Measurements from ENCODE around the gene CES2.
"Not testable (repeated sequence)": the region's sequence is repeated elsewhere in the genome, so short reads cannot be mapped to it uniquely, and the experiment has no call there.

CES2 gene

DNA sequence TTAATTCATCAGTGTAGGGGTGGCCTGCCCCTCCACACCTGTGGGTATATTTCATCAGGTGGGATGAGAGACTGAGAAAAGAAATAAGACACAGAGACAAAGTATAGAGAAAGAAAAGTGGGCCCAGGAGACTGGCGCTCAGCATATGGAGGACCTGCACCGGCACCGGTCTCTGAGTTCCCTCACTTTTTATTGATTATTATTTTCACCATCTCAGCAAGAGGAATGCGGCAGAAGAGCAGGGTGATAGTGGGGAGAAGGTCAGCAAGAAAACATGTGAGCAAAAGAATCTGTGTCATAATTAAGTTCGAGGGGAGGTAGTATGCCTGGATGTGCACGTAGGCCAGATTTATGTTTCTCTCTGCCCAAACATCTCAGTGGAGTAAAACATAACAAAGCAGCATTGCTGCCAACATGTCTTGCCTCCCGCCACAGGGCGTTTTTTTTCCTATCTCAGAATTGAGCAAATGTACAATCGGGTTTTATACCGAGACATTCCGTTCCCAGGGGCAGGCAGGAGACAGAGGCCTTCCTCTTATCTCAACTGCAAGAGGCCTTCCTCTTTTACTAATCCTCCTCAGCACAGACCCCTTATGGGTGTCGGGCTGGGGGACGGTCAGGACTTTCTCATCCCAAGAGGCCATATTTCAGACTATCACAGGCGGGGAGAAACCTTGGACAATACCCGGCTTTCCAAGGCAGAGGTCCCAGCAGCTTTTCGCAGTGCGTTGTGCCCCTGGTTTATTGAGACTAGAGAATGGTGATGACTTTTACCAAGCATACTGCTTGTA lies 20.2 kb downstream of the CES2 start:
- H3K79me2 ChIP-seq (ENCODE audit: control insufficient read depth, insufficient read depth, low read length, unreplicated experiment); H2AFZ ChIP-seq (ENCODE audit: low read length, unreplicated experiment); H3K27me3 ChIP-seq (ENCODE audit: insufficient read depth, low read length); H3K4me3 ChIP-seq (ENCODE audit: low read depth, low read length); H3K27ac ChIP-seq (ENCODE audit: low read depth, low read length); H3K4me1 ChIP-seq (ENCODE audit: control insufficient read depth, insufficient read depth, low read length, unreplicated experiment); H3K36me3 ChIP-seq (ENCODE audit: insufficient read depth, low read length): not testable (repeated sequence)

DNA sequence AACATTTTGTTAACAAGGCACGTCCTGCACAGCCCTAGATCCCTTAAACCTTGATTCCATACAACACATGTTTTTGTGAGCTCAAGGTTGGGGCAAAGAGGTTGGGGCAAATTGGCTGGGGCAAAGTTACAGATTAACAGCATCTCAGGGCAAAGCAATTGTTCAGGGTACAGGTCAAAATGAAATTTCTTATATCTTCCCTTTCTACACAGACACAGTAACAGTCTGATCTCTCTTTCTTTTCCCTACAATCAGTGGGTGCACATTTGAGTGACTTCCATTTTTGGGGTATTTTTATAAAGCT lies 20.8 kb downstream of the CES2 start:
- not testable (repeated sequence) for H3K4me3 ChIP-seq (ENCODE audit: low read depth, low read length); H3K27ac ChIP-seq (ENCODE audit: low read depth, low read length); H2AFZ ChIP-seq (ENCODE audit: low read length, unreplicated experiment); H3K4me1 ChIP-seq (ENCODE audit: control insufficient read depth, insufficient read depth, low read length, unreplicated experiment); H3K36me3 ChIP-seq (ENCODE audit: insufficient read depth, low read length); H3K27me3 ChIP-seq (ENCODE audit: insufficient read depth, low read length); H3K79me2 ChIP-seq (ENCODE audit: control insufficient read depth, insufficient read depth, low read length, unreplicated experiment)

DNA sequence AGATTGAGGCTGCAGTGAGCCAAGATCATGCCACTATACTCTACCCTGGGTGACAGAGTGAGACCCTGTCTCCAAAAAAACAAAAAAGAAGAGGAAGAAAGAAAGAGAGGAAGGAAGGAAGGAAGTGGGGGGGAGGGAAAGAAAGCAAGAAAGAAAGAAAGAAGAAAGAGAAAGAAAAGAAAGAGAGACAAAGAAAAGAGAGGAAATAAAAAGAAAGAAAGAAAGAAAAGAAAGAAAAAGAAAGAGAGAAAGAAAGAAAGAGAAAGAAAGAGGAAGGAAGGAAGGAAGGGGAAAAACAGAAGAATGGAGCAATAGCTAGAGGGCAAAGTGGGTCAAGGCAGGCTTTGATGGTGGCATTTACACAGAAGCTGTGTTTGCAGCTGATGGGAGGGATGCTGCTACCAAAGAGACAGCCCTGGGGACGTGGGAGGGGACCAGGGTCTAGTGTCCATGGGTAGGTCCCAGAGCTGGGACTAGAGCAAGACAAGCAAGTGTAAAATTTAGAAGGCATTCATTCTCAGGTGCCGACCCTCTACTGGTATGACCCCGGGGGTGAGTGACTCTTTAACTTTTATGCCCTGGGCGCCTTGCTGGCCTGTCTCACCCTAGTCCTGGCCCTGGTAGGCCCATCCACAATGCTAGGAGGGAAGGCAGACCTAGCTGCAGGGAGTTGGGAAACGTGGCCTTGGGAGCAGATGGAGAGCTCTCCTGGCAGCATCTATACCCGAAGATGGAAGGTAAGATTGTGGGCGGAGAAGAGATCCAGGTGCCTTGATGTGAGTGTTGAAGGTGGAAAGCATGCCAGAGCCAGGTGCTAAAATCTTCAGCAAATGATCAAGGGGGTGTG lies 23.8 kb downstream of the CES2 start:
- Histone ChIP-seq H3K27ac (ENCODE audit: low read depth, low read length) (no peak overlapping the region), H3K4me3 (ENCODE audit: low read depth, low read length) (no peak overlapping the region), H3K27me3 (ENCODE audit: insufficient read depth, low read length) (peaks cover 3% of the 10 kb centered on the region; the same call in 1 of the 2 replicates), H2AFZ (ENCODE audit: low read length, unreplicated experiment) (no peak overlapping the region), H3K79me2 (ENCODE audit: control insufficient read depth, insufficient read depth, low read length, unreplicated experiment) (no peaks in the 10 kb centered on the region), H3K36me3 (ENCODE audit: insufficient read depth, low read length) (no peaks in the 10 kb centered on the region), H3K4me1 (ENCODE audit: control insufficient read depth, insufficient read depth, low read length, unreplicated experiment) (no peaks in the 10 kb centered on the region)

DNA sequence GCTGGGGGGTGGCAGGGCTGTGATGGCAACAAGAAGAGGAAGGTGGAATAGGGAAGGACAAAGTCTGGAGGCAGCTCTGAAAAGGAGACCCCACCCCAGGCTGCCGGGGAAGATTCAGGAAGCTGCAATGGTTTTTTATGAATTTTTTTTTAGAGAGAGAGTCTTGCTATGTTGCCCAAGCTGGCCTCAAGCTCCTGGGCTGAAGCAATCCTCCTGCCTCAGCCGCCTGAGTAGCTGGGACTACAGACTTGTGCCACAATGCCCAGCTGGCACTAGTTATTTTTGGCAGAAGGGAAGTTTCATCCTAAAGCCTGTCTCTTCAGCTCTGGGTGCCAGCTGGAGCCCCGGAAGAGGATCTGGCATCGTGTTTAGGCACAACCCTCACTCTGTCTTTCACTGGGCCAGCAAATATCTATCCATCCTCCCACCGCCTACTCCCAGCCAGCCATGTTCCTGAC lies 24.4 kb downstream of the CES2 start:
- Histone ChIP-seq H3K4me3 (ENCODE audit: low read depth, low read length) (no peak overlapping the region), H3K27ac (ENCODE audit: low read depth, low read length) (no peak overlapping the region), H2AFZ (ENCODE audit: low read length, unreplicated experiment) (no peak overlapping the region), H3K27me3 (ENCODE audit: insufficient read depth, low read length) (peaks cover 3% of the 10 kb centered on the region; the same call in 1 of the 2 replicates), H3K4me1 (ENCODE audit: control insufficient read depth, insufficient read depth, low read length, unreplicated experiment) (no peaks in the 10 kb centered on the region), H3K36me3 (ENCODE audit: insufficient read depth, low read length) (no peaks in the 10 kb centered on the region), H3K79me2 (ENCODE audit: control insufficient read depth, insufficient read depth, low read length, unreplicated experiment) (no peaks in the 10 kb centered on the region)

DNA sequence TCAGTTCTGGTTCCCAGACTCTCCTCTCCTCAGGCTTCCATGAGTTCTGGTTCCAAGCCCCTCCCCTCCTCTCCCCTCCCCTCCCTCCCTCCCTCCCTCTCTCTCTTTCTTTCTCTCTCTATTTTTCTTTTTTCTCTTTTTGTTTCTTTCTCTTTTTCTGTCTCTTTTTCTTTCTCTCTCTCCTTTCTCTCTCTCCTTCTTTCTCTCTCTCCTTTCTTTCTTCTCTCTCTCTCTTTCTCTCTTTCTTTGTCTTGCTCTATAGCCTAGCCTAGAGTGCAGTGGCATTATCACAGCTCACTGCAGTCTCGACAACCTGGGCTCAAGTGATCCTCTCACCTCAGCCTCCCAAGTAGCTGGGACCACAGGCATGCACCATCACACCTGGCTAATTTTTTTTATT lies 25.0 kb downstream of the CES2 start:
- H3K36me3 ChIP-seq (ENCODE audit: insufficient read depth, low read length), result no peaks in the 10 kb centered on the region
- H3K4me3 ChIP-seq (ENCODE audit: low read depth, low read length), result no peak overlapping the region
- no peaks in the 10 kb centered on the region for H3K79me2 ChIP-seq (ENCODE audit: control insufficient read depth, insufficient read depth, low read length, unreplicated experiment)
- H3K4me1 ChIP-seq (ENCODE audit: control insufficient read depth, insufficient read depth, low read length, unreplicated experiment), result no peaks in the 10 kb centered on the region
- H2AFZ ChIP-seq (ENCODE audit: low read length, unreplicated experiment), result no peak overlapping the region
- peaks cover 3% of the 10 kb centered on the region; the same call in 1 of the 2 replicates for H3K27me3 ChIP-seq (ENCODE audit: insufficient read depth, low read length)
- H3K27ac ChIP-seq (ENCODE audit: low read depth, low read length), result no peak overlapping the region

GRCh38 chr16:66961065-66961744 lies 25.9 kb downstream of the CES2 start, which contains the start of gene CES3:
CES3 (plus strand) TSS chr16:66961266; CDS start chr16:66961308, 42 bp downstream.
- H3K27ac ChIP-seq (ENCODE audit: low read depth, low read length), result no peak within 1 kb of the TSS
- H3K27me3 ChIP-seq (ENCODE audit: insufficient read depth, low read length), result peaks cover 3% of the 10 kb centered on the region; the same call in 1 of the 2 replicates
- H2AFZ ChIP-seq (ENCODE audit: low read length, unreplicated experiment), result no peak within 1 kb of the TSS
- no peaks in the 10 kb centered on the region for H3K79me2 ChIP-seq (ENCODE audit: control insufficient read depth, insufficient read depth, low read length, unreplicated experiment)
- no peak within 1 kb of the TSS for H3K4me3 ChIP-seq (ENCODE audit: low read depth, low read length)
- no peaks in the 10 kb centered on the region for H3K4me1 ChIP-seq (ENCODE audit: control insufficient read depth, insufficient read depth, low read length, unreplicated experiment)
- no peaks in the 10 kb centered on the region for H3K36me3 ChIP-seq (ENCODE audit: insufficient read depth, low read length)

GRCh38 chr16:66961914-66962313 lies 26.6 kb downstream of the CES2 start:
- H3K4me1 ChIP-seq (ENCODE audit: control insufficient read depth, insufficient read depth, low read length, unreplicated experiment), result no peaks in the 10 kb centered on the region
- peaks cover 3% of the 10 kb centered on the region; the same call in 1 of the 2 replicates for H3K27me3 ChIP-seq (ENCODE audit: insufficient read depth, low read length)
- H3K36me3 ChIP-seq (ENCODE audit: insufficient read depth, low read length), result no peaks in the 10 kb centered on the region
- no peak overlapping the region for H3K4me3 ChIP-seq (ENCODE audit: low read depth, low read length)
- H3K79me2 ChIP-seq (ENCODE audit: control insufficient read depth, insufficient read depth, low read length, unreplicated experiment), result no peaks in the 10 kb centered on the region
- H3K27ac ChIP-seq (ENCODE audit: low read depth, low read length), result no peak overlapping the region
- H2AFZ ChIP-seq (ENCODE audit: low read length, unreplicated experiment), result no peak overlapping the region

DNA sequence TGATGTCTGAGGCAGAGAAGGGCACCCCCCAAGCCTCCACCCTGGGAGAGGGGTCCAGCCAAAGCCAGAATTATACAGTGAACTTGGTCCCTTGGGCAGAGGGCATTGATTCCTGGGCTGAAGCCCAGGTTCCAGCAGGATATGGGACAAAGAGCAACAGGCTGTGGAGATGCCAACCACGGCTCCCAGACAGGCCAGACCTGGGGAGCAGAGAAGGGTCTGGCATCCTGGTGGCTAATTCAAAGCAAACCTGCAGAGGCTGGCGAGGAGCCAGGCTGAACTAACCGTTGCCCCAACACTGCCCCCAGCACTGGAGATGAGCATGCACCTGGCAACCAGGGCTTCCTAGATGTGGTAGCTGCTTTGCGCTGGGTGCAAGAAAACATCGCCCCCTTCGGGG lies 28.7 kb downstream of the CES2 start:
- no peak overlapping the region for H2AFZ ChIP-seq (ENCODE audit: low read length, unreplicated experiment)
- H3K27me3 ChIP-seq (ENCODE audit: insufficient read depth, low read length), result no peaks in the 10 kb centered on the region
- no peaks in the 10 kb centered on the region for H3K36me3 ChIP-seq (ENCODE audit: insufficient read depth, low read length)
- no peak overlapping the region for H3K4me3 ChIP-seq (ENCODE audit: low read depth, low read length)
- H3K79me2 ChIP-seq (ENCODE audit: control insufficient read depth, insufficient read depth, low read length, unreplicated experiment), result no peaks in the 10 kb centered on the region
- no peak overlapping the region for H3K27ac ChIP-seq (ENCODE audit: low read depth, low read length)
- no peaks in the 10 kb centered on the region for H3K4me1 ChIP-seq (ENCODE audit: control insufficient read depth, insufficient read depth, low read length, unreplicated experiment)

- peaks cover 4% of the 10 kb centered on the region for H3K4me1 ChIP-seq (ENCODE audit: control insufficient read depth, insufficient read depth, low read length, unreplicated experiment)
- no peaks in the 10 kb centered on the region for H3K79me2 ChIP-seq (ENCODE audit: control insufficient read depth, insufficient read depth, low read length, unreplicated experiment)
- H3K36me3 ChIP-seq (ENCODE audit: insufficient read depth, low read length), result no peaks in the 10 kb centered on the region
- H3K27me3 ChIP-seq (ENCODE audit: insufficient read depth, low read length), result no peaks in the 10 kb centered on the region
- no peak overlapping the region for H3K27ac ChIP-seq (ENCODE audit: low read depth, low read length)
- no peak overlapping the region for H2AFZ ChIP-seq (ENCODE audit: low read length, unreplicated experiment)
- no peak overlapping the region for H3K4me3 ChIP-seq (ENCODE audit: low read depth, low read length)
Measured at GRCh38 chr16:66968847-66969246, 33.5 kb downstream of the CES2 start.

- H3K36me3 ChIP-seq (ENCODE audit: insufficient read depth, low read length), result no peaks in the 10 kb centered on the region
- no peak overlapping the region for H3K27ac ChIP-seq (ENCODE audit: low read depth, low read length)
- peaks cover 4% of the 10 kb centered on the region for H3K4me1 ChIP-seq (ENCODE audit: control insufficient read depth, insufficient read depth, low read length, unreplicated experiment)
Measured at GRCh38 chr16:66970775-66971720, 35.7 kb downstream of the CES2 start.

More at GRCh38 chr16:66970775-66971720, 35.7 kb downstream of the CES2 start:
- H3K79me2 ChIP-seq (ENCODE audit: control insufficient read depth, insufficient read depth, low read length, unreplicated experiment), result no peaks in the 10 kb centered on the region
- H3K27me3 ChIP-seq (ENCODE audit: insufficient read depth, low read length), result no peaks in the 10 kb centered on the region
- no peak overlapping the region for H3K4me3 ChIP-seq (ENCODE audit: low read depth, low read length)
- H2AFZ ChIP-seq (ENCODE audit: low read length, unreplicated experiment), result no peak overlapping the region

All from ACC112 (cell line).